IMR-90 (cell line): ENCODE data around the gene SALL4. TPM values are rescaled to one million over a fixed set of nuclear protein-coding genes. Genes with fewer than 3 reads are reported as not detected.

ENCODE experiments used
- ATAC-seq: fragments of 200-7000 bp; cut with Tn5 transposase; 2 replicates; pipeline ENCODE4 v1.9.1; 2020; ENCODE audit warnings: low read depth, mild to moderate bottlenecking, moderate library complexity
- BruUV-seq: library from RNA; stranded (reverse); fragments of 400-500 nt; replicated peaks from 2 replicates; lab custom pipeline; 2021; lab: Mats Ljungman, UMichigan
- CTCF ChIA-PET: fragments of 300-600 bp; formaldehyde crosslinking; extraction: SDS; loops from one replicate; lab custom pipeline; 2021; ENCODE audit warnings: antibody characterized with exemption; lab: Yijun Ruan, JAX
- POLR2A ChIA-PET: fragments of 300-600 bp; sonication (Branson Sonifier 250); formaldehyde crosslinking; loops from one replicate; lab custom pipeline; 2022; ENCODE audit warnings: antibody characterized with exemption; ENCODE audit not compliant: unreplicated experiment; lab: Charles Lee
- DNase-seq: peaks from one replicate; pipeline ENCODE4 v3.0.0; 2013
- H2AFZ ChIP-seq: replicated peaks from 2 replicates; pipeline ENCODE3; 2013; ENCODE audit warnings: low read length, mild to moderate bottlenecking; ENCODE audit not compliant: poor library complexity
- H2AK5ac ChIP-seq: 2 replicates; pipeline ENCODE4 v1.6.1; 2013; ENCODE audit warnings: low read depth, low read length, inconsistent platforms
- H2AK9ac ChIP-seq: replicated peaks from 2 replicates; pipeline ENCODE3; 2013; ENCODE audit warnings: mild to moderate bottlenecking, low read depth, low read length, moderate library complexity; ENCODE audit not compliant: poor library complexity
- H2BK120ac ChIP-seq: 2 replicates; pipeline ENCODE4 v1.6.1; 2013; ENCODE audit warnings: low read depth, low read length, inconsistent platforms
- H2BK15ac ChIP-seq: 3 replicates; pipeline ENCODE4 v1.6.1; 2013; ENCODE audit warnings: low read depth, low read length, inconsistent platforms
- H2BK20ac ChIP-seq: 2 replicates; pipeline ENCODE4 v1.6.1; 2013; ENCODE audit warnings: low read depth, mild to moderate bottlenecking, inconsistent platforms, low read length, moderate library complexity
- H2BK5ac ChIP-seq: 2 replicates; pipeline ENCODE4 v1.6.1; 2013; ENCODE audit warnings: mild to moderate bottlenecking, low read depth, low read length, inconsistent platforms; ENCODE audit not compliant: poor library complexity, severe bottlenecking
- H3K14ac ChIP-seq: replicated peaks from 2 replicates; pipeline ENCODE4 v1.6.1; 2013; ENCODE audit warnings: low read depth, low read length, inconsistent platforms
- H3K18ac ChIP-seq: 2 replicates; pipeline ENCODE4 v1.6.1; 2013; ENCODE audit warnings: low read depth, low read length, control low read depth
- H3K23ac ChIP-seq: 2 replicates; pipeline ENCODE4 v1.6.1; 2013; ENCODE audit warnings: low read depth, low read length, inconsistent platforms
- H3K27ac ChIP-seq: 2 replicates; pipeline ENCODE4 v1.5.1; 2013; ENCODE audit warnings: mild to moderate bottlenecking, control low read depth, low read length; ENCODE audit not compliant: insufficient read depth
- H3K27me3 ChIP-seq: 2 replicates; pipeline ENCODE4 v1.6.1; 2013; ENCODE audit warnings: low read length; ENCODE audit not compliant: control insufficient read depth, insufficient read depth
- H3K36me3 ChIP-seq: 2 replicates; pipeline ENCODE4 v1.6.1; 2013; ENCODE audit warnings: low read length, mixed read lengths; ENCODE audit not compliant: control insufficient read depth, insufficient read depth
- H3K4ac ChIP-seq: 2 replicates; pipeline ENCODE4 v1.6.1; 2013; ENCODE audit warnings: low read depth, low read length, inconsistent platforms
- H3K4me1 ChIP-seq: 2 replicates; pipeline ENCODE4 v1.6.1; 2013; ENCODE audit warnings: low read length, mixed read lengths; ENCODE audit not compliant: control insufficient read depth, insufficient read depth
- H3K4me2 ChIP-seq: 2 replicates; pipeline ENCODE4 v1.6.1; 2013; ENCODE audit warnings: low read depth, mild to moderate bottlenecking, control low read depth, low read length, moderate library complexity
- H3K4me3 ChIP-seq: 2 replicates; pipeline ENCODE4 v1.5.1; 2013; ENCODE audit warnings: low read depth, mild to moderate bottlenecking, control low read depth, low read length, moderate library complexity; ENCODE audit not compliant: insufficient read depth
- H3K56ac ChIP-seq: 2 replicates; pipeline ENCODE4 v1.6.1; 2013; ENCODE audit warnings: low read length, inconsistent platforms; ENCODE audit not compliant: insufficient read depth; ENCODE audit errors: extremely low read depth
- H3K79me1 ChIP-seq, 2 experiments: 2 replicates each; pipeline ENCODE4 v1.6.1; 2013; ENCODE audit warnings: low read length in 2 of 2, inconsistent platforms in 1 of 2, low read depth in 1 of 2
- H3K9ac ChIP-seq: 2 replicates; pipeline ENCODE4 v1.6.1; 2013; ENCODE audit warnings: low read depth, low read length, control low read depth
- H3K9me1 ChIP-seq: 2 replicates; pipeline ENCODE4 v1.6.1; 2013; ENCODE audit warnings: low read length, inconsistent platforms; ENCODE audit not compliant: insufficient read depth
- H3K9me3 ChIP-seq: 2 replicates; pipeline ENCODE4 v1.6.1; 2013; ENCODE audit warnings: low read length; ENCODE audit not compliant: control insufficient read depth, insufficient read depth
- H4K20me1 ChIP-seq: 2 replicates; pipeline ENCODE4 v1.6.1; 2013; ENCODE audit warnings: low read length, inconsistent platforms; ENCODE audit not compliant: insufficient read depth
- H4K5ac ChIP-seq: 2 replicates; pipeline ENCODE4 v1.6.1; 2013; ENCODE audit warnings: mild to moderate bottlenecking, low read depth, low read length, control low read depth
- H4K8ac ChIP-seq, 2 experiments: 2 replicates each; pipeline ENCODE4 v1.6.1; 2013; ENCODE audit warnings: low read depth in 2 of 2, low read length in 2 of 2, control low read depth in 1 of 2, inconsistent platforms in 1 of 2
- H4K91ac ChIP-seq: 2 replicates; pipeline ENCODE4 v1.6.1; 2013; ENCODE audit warnings: low read depth, low read length, inconsistent platforms; ENCODE audit not compliant: insufficient read depth
- CEBPB ChIP-seq: IDR thresholded peaks from 2 replicates; pipeline ENCODE4 v1.6.1; 2012; ENCODE audit warnings: low read depth, low read length, improper control_type of control experiment
- CHD1 ChIP-seq: IDR thresholded peaks from 2 replicates; pipeline ENCODE4 v1.6.1; 2012; ENCODE audit warnings: low read depth, low read length, improper control_type of control experiment
- ELK1 ChIP-seq: fragments of 150-350 bp; IDR thresholded peaks from 2 replicates; pipeline ENCODE4 v1.6.1; 2016; ENCODE audit warnings: low read depth, mild to moderate bottlenecking, low read length, moderate library complexity, borderline replicate concordance
- FOS ChIP-seq: fragments of 150-350 bp; IDR thresholded peaks from 2 replicates; pipeline ENCODE4 v1.6.1; 2016; ENCODE audit warnings: low read depth, low read length
- MAZ ChIP-seq: IDR thresholded peaks from 2 replicates; pipeline ENCODE4 v1.6.1; 2012; ENCODE audit warnings: low read depth, mild to moderate bottlenecking, low read length, improper control_type of control experiment, moderate library complexity, borderline replicate concordance
- MXI1 ChIP-seq: IDR thresholded peaks from 2 replicates; pipeline ENCODE4 v1.6.1; 2012; ENCODE audit warnings: low read depth, mild to moderate bottlenecking, low read length, moderate library complexity, borderline replicate concordance
- RAD21 ChIP-seq: IDR thresholded peaks from 2 replicates; pipeline ENCODE4 v1.6.1; 2012; ENCODE audit warnings: low read length, improper control_type of control experiment
- RFX5 ChIP-seq: IDR thresholded peaks from 2 replicates; pipeline ENCODE4 v1.8.0; 2012; ENCODE audit warnings: low read depth, mild to moderate bottlenecking, low read length, moderate library complexity
- USF2 ChIP-seq: fragments of 150-350 bp; IDR thresholded peaks from 2 replicates; pipeline ENCODE4 v1.6.1; 2017; ENCODE audit warnings: mild to moderate bottlenecking, antibody characterized with exemption, low read length, low read depth
- WGBS, 2 experiments: methylation state at CpG; one replicate each; pipeline versions ENCODE4 v1.1.5 to v1.1.7; 2013; ENCODE audit warnings: missing lambda C conversion rate in 2 of 2; ENCODE audit not compliant: insufficient read length in 1 of 2; ENCODE audit errors: extremely low coverage in 2 of 2; 5-methylcytosine and 5-hydroxymethylcytosine counted together
- dilution Hi-C: fragments of 300-500 bp; cut with HindIII; formaldehyde crosslinking; loops from one replicate; pipeline ENCODE4 v1.14.3; 2018; ENCODE audit warnings: low sequenced_read_pairs; ENCODE audit not compliant: unreplicated experiment
- in situ Hi-C: fragments of 300-500 bp; cut with MboI; formaldehyde crosslinking; loops from 3 replicates; pipeline ENCODE4 v1.14.3; 2019; ENCODE audit warnings: low sequenced_read_pairs, inconsistent platforms, mixed read lengths
- intact Hi-C: fragments of 100-400 bp; cut with micrococcal nuclease; formaldehyde crosslinking; loops from 2 replicates; pipeline ENCODE4 v1.10.0; 2022
- polyA plus RNA-seq, 3 experiments: library from polyadenylated mRNA; depleted of rRNA; stranded (reverse); fragments of >200 nt; gene quantifications; 2 replicates each; pipeline ENCODE4 v1.2.3, GENCODE V29; 2012; ENCODE audit warnings: low replicate concordance in 1 of 3
- total RNA-seq: library from RNA; depleted of rRNA; stranded (reverse); fragments of >200 nt; gene quantifications from 2 replicates; pipeline ENCODE4 v1.2.3, GENCODE V29; 2012

Gene SALL4
- total and polyA plus RNA-seq, 2 of the 4 experiments (the other 2 are of a cell fraction), result not detected

GRCh38 chr20:51826372-51826771 is 24.1 kb upstream of the SALL4 start:
- DNase-seq, result no peak
- Histone ChIP-seq H3K18ac (no peak overlapping the region), H3K4me2 (no peak overlapping the region), H3K9me1 (no peaks in the 10 kb centered on the region), H2BK15ac (no peak overlapping the region), H3K4ac (no peak overlapping the region), H3K79me1 (no peaks in the 10 kb centered on the region), H2AK5ac (no peak overlapping the region), H4K20me1 (no peaks in the 10 kb centered on the region), H4K5ac (no peak overlapping the region), H3K27ac (no peak overlapping the region), H2AK9ac (no peak overlapping the region), H2BK120ac (no peak overlapping the region), H3K9me3 (no peaks in the 10 kb centered on the region), H3K4me3 (no peak overlapping the region), H3K56ac (no peak overlapping the region), H2BK20ac (no peak overlapping the region), H3K27me3 (peaks cover 7% of the 10 kb centered on the region), H3K4me1 (no peaks in the 10 kb centered on the region), H3K14ac (no peak overlapping the region), H3K23ac (no peak overlapping the region), H4K8ac (no peak overlapping the region), H3K36me3 (no peaks in the 10 kb centered on the region), H2AFZ (no peak overlapping the region), H4K91ac (no peak overlapping the region), H3K9ac (no peak overlapping the region), H2BK5ac (no peak overlapping the region)
- intact Hi-C loops, result no loop called here
- POLR2A ChIA-PET, result no interaction called here
- no peak for ATAC-seq
- no peak for TF ChIP-seq MAZ
- no peak for TF ChIP-seq CHD1
- no peak for TF ChIP-seq USF2
- no peak for TF ChIP-seq FOS
- no peak for TF ChIP-seq RFX5
- TF ChIP-seq MXI1, result no peak
- TF ChIP-seq RAD21, result no peak
- no peak for TF ChIP-seq ELK1
- no peak for TF ChIP-seq CEBPB
- BruUV-seq, result no TSS peak
- WGBS, 2 experiments, result no CpG with 5 or more reads among the region's 8 CpGs
- in situ Hi-C loops, result no loop called here
- CTCF ChIA-PET, result no interaction called here
- dilution Hi-C loops, result no loop called here
